AG04450 (cell line): Measurements from ENCODE around the gene FCAR. TPM values are rescaled to one million over a fixed set of nuclear protein-coding genes. Genes with fewer than 3 reads are reported as not detected.
"Not testable (repeated sequence)": the region's sequence is repeated elsewhere in the genome, so short reads cannot be mapped to it uniquely, and the experiment has no call there.

ENCODE experiments used
- CTCF ChIA-PET: fragments of 300-600, 350-600 bp; formaldehyde crosslinking; extraction: SDS; loops from one replicate; lab custom pipeline; 2022; ENCODE audit warnings: antibody characterized with exemption, inconsistent platforms; lab: Charles Lee
- POLR2A ChIA-PET: fragments of 350-600 bp; formaldehyde crosslinking; extraction: SDS; loops from one replicate; lab custom pipeline; 2021; ENCODE audit warnings: antibody characterized with exemption, inconsistent platforms; lab: Yijun Ruan, JAX
- DNase-seq: peaks from one replicate; pipeline ENCODE4 v3.0.0-alpha.2; 2011; ENCODE audit warnings: low read depth, low spot score
- H3K27ac ChIP-seq: one replicate; pipeline ENCODE4 v1.5.1; 2012; ENCODE audit warnings: low read depth, low read length, control low read depth
- H3K27me3 ChIP-seq: one replicate; pipeline ENCODE4 v1.6.0; 2012; ENCODE audit warnings: low read length; ENCODE audit not compliant: control insufficient read depth, insufficient read depth
- H3K4me3 ChIP-seq: 2 replicates; pipeline ENCODE4 v1.5.1; 2011; ENCODE audit warnings: mild to moderate bottlenecking, low read depth, low read length, control low read depth
- H3K9me3 ChIP-seq: 2 replicates; pipeline ENCODE4 v1.5.1; 2012; ENCODE audit warnings: low read length; ENCODE audit not compliant: control insufficient read depth, insufficient read depth
- CTCF ChIP-seq: IDR thresholded peaks from 2 replicates; pipeline ENCODE4 v1.5.1; 2011; ENCODE audit warnings: low read depth, low read length, control low read depth, inconsistent platforms
- polyA plus RNA-seq: library from polyadenylated mRNA; depleted of rRNA; stranded (reverse); fragments of >200 nt; gene quantifications from 2 replicates; pipeline ENCODE4 v1.2.3, GENCODE V29; 2011

The FCAR gene
- polyA plus RNA-seq, 1 experiment, result not detected

GRCh38 chr19:54906819-54907218 lies 32.8 kb downstream of the FCAR start:
- peaks cover 60% of the 10 kb centered on the region for H3K9me3 ChIP-seq
- H3K27me3 ChIP-seq, result no peaks in the 10 kb centered on the region
- H3K27ac ChIP-seq, result no peak overlapping the region
- H3K4me3 ChIP-seq, result no peak overlapping the region
- no peak for TF ChIP-seq CTCF
- DNase-seq, result no peak
- ChIA-PET POLR2A (no interaction called here), CTCF (no interaction called here)

DNA sequence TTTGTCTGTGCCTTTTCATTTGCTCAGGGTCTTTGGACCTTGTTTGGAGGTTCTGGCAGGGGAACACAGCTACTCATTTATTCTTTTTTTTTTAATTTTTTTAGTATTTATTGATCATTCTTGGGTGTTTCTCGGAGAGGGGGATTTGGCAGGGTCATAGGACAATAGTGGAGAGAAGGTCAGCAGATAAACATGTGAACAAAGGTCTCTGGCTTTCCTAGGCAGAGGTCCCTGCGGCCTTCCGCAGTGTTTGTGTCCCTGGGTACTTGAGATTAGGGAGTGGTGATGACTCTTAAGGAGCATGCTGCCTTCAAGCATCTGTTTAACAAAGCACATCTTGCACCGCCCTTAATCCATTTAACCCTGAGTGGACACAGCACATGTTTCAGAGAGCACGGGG lies 33.9 kb downstream of the FCAR start:
- H3K27me3 ChIP-seq, DNase-seq, POLR2A ChIA-PET, CTCF ChIA-PET, H3K4me3 ChIP-seq, H3K27ac ChIP-seq: not testable (repeated sequence)
- peaks cover 62% of the 10 kb centered on the region for H3K9me3 ChIP-seq

DNA sequence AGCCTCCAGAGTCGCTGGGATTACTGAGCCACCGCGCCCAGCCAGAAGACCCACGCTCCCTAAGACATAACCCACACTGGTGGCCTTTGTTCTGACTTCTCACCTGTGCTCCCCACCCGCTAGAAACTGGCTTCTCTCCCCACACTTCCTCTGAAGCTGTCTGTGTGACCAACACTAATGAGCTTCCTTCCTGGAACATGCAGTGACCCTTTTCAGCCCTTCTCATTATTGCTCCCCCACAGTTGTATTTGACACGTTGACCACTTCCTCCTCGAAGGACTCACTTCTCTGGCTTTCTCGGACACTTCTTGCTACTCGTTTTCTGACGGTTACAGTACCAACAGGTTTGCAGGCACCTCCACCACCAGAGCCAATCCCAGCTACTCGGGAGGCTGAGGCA lies 42.8 kb downstream of the FCAR start:
- CTCF ChIA-PET, result no interaction called here
- DNase-seq, result no peak
- Histone ChIP-seq H3K27ac (no peak overlapping the region), H3K4me3 (no peak overlapping the region), H3K27me3 (no peaks in the 10 kb centered on the region), H3K9me3 (peaks cover 60% of the 10 kb centered on the region)
- TF ChIP-seq CTCF, result no peak
- POLR2A ChIA-PET, result no interaction called here

DNA sequence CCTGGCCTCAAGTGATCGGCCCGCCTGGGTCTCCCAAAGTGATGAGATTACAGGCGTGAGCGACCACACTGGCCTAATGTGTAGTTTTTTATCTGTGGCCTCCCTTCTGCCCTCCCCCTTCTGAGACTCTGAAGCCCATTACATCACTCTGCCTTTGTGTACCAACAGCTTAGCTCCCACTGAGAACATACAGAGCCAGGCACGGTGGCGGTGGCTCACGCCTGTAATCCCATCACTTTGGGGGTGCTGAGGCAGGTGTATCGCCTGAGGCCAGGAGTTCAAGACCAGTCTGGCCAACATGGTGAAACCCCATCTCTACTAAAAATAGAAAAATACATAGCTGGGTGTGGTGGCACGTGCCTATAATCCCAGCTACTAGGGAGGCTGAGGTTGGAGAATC lies 44.5 kb downstream of the FCAR start:
- Histone ChIP-seq H3K27me3 (no peaks in the 10 kb centered on the region), H3K9me3 (peaks cover 62% of the 10 kb centered on the region), H3K4me3 (no peak overlapping the region), H3K27ac (no peak overlapping the region)
- POLR2A ChIA-PET, result no interaction called here
- CTCF ChIA-PET, result no interaction called here
- TF ChIP-seq CTCF, result no peak
- DNase-seq, result no peak

- CTCF ChIA-PET, H3K27me3 ChIP-seq, DNase-seq, H3K27ac ChIP-seq, H3K4me3 ChIP-seq, POLR2A ChIA-PET: not testable (repeated sequence)
- peaks cover 69% of the 10 kb centered on the region for H3K9me3 ChIP-seq
Observed at GRCh38 chr19:54919646-54920563, 45.9 kb downstream of the FCAR start.

DNA sequence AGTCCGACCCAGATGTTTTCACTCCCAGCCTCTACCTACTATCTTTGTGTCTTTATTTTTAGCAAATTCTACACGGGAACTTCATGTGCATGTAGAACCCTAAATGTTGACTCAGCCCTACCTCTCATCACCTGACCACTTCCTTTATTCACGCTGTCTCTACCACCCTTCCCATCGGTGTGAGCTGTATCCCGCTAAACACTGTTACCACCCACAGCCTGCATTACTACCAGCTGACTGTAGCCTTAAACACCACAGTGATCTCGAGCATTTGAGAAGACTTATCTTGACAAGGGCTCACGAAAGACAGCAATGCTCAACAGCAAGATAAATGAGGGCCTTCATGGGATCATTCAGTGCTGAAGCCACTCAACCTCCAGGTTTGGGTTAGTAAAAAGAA lies 47.0 kb downstream of the FCAR start:
- POLR2A ChIA-PET, result no interaction called here
- no peak overlapping the region for H3K27ac ChIP-seq
- no peak for DNase-seq
- CTCF ChIA-PET, result no interaction called here
- no peaks in the 10 kb centered on the region for H3K27me3 ChIP-seq
- peaks cover 73% of the 10 kb centered on the region for H3K9me3 ChIP-seq
- H3K4me3 ChIP-seq, result no peak overlapping the region
- no peak for TF ChIP-seq CTCF
